Measurements from ENCODE around the gene CYB5A.

GRCh38 chr18:74249181-74249968 lies 42.4 kb downstream of the CYB5A start:
- TF ChIP-seq ZNF280A (IDR thresholded peaks at IDR 0.05; ENCODE audit: low read depth, partially characterized antibody), result no peak
- TF ChIP-seq YY1 (IDR thresholded peaks at IDR 0.05; ENCODE audit: borderline replicate concordance in 1 of 3, control insufficient read depth in 1 of 3, extremely low read depth in 1 of 3, insufficient read depth in 3 of 3, insufficient read length in 1 of 3, insufficient replicate concordance in 2 of 3, low read depth in 1 of 3, low read length in 2 of 3), result no peak
- no peak for TF ChIP-seq CTCF (IDR thresholded peaks at IDR 0.05 in 2 of 3, conservative IDR thresholded peaks at IDR 0.05 in 1 of 3; ENCODE audit: insufficient read depth in 2 of 3, low read depth in 1 of 3, low read length in 3 of 3)
- TF ChIP-seq MAFK (IDR thresholded peaks at IDR 0.05; ENCODE audit: low read length), result no peak
- TF ChIP-seq RCOR1 (IDR thresholded peaks at IDR 0.05; ENCODE audit: borderline replicate concordance in 1 of 2, low read depth in 2 of 2, low read length in 2 of 2), result no peak
